ENCODE results near the gene SLC3A2. TPM values are rescaled to one million over a fixed set of nuclear protein-coding genes. Genes with fewer than 3 reads are reported as not detected.

SLC3A2 gene
- total RNA-seq, 1 experiment from 2014 or later, result 334 TPM

DNA sequence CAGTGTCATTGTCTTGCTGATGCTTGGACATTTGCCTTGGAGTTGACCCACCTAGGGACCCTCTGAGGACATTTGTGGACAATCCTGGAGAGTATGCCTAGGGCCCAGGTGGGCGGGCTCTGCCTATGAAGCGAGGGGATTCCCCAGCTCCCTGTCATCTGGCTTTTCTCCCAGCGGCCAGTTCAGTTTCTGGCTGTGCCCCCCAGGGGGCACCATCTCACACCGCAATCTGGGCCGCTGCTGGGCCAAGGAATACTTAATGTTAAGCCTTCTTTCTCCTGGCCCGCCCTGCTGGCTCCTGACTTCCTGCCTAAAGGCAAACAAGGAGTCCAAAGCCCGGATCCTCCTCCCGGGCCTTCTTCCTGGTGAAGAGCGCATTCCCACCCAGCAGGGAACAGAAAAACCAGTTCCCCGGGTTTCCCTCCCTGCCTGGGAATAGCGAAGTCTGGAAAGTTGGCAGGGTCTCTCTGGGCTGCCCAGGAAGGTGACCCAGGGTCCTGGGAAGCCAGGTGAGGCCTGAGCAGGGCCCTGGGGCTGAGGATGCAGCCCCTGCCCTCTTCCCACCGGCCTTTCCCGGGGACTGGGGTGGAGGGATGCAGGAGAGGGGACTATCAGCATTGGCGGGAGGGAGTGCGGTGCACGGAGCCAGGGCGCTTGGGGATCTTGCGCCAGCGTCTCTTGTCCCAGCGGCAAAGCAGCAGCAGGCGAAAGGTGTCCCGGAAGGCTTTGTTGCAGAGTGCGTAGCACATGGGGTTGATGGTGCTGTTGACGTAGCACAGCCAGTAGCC, 28.6 kb downstream of the SLC3A2 start (continued):
- TF ChIP-seq AR (CRISPR knock-in tag; IDR thresholded peaks at IDR 0.05), result no peak; the same call in 1 of the 2 replicates
- TF ChIP-seq, protein P1, sequence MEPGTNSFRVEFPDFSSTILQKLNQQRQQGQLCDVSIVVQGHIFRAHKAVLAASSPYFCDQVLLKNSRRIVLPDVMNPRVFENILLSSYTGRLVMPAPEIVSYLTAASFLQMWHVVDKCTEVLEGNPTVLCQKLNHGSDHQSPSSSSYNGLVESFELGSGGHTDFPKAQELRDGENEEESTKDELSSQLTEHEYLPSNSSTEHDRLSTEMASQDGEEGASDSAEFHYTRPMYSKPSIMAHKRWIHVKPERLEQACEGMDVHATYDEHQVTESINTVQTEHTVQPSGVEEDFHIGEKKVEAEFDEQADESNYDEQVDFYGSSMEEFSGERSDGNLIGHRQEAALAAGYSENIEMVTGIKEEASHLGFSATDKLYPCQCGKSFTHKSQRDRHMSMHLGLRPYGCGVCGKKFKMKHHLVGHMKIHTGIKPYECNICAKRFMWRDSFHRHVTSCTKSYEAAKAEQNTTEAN (CRISPR knock-in tag; IDR thresholded peaks at IDR 0.05), result no peak
- TF ChIP-seq ZNF232 (CRISPR knock-in tag; IDR thresholded peaks at IDR 0.05), result peak; percentile 51; the same call in 1 of the 2 replicates
- 0 out of 2 replicates have a peak, but pooled peaks have one; percentile 16 for TF ChIP-seq USF2 (CRISPR knock-in tag; IDR thresholded peaks at IDR 0.05)
- TF ChIP-seq ZNF138 (CRISPR knock-in tag; conservative IDR thresholded peaks at IDR 0.05), result no peak
- TF ChIP-seq FOXK1 (CRISPR knock-in tag; IDR thresholded peaks at IDR 0.05), result 0 out of 2 replicates have a peak, but pooled peaks have one; percentile 69
- TF ChIP-seq SMAD3 (CRISPR knock-in tag; IDR thresholded peaks at IDR 0.05; ENCODE audit: borderline replicate concordance), result peak; percentile 46; the same call in 1 of the 2 replicates
- TF ChIP-seq FOXP4 (CRISPR knock-in tag; IDR thresholded peaks at IDR 0.05), result no peak
- TF ChIP-seq ATF1 (CRISPR knock-in tag; IDR thresholded peaks at IDR 0.05), result no peak
- peak; percentile 78 for TF ChIP-seq ZNF121 (CRISPR knock-in tag; IDR thresholded peaks at IDR 0.05)
- TF ChIP-seq PRDM15 (CRISPR knock-in tag; IDR thresholded peaks at IDR 0.05), result peak; percentile 82
- no peak for TF ChIP-seq ZNF423 (CRISPR knock-in tag; IDR thresholded peaks at IDR 0.05)

DNA sequence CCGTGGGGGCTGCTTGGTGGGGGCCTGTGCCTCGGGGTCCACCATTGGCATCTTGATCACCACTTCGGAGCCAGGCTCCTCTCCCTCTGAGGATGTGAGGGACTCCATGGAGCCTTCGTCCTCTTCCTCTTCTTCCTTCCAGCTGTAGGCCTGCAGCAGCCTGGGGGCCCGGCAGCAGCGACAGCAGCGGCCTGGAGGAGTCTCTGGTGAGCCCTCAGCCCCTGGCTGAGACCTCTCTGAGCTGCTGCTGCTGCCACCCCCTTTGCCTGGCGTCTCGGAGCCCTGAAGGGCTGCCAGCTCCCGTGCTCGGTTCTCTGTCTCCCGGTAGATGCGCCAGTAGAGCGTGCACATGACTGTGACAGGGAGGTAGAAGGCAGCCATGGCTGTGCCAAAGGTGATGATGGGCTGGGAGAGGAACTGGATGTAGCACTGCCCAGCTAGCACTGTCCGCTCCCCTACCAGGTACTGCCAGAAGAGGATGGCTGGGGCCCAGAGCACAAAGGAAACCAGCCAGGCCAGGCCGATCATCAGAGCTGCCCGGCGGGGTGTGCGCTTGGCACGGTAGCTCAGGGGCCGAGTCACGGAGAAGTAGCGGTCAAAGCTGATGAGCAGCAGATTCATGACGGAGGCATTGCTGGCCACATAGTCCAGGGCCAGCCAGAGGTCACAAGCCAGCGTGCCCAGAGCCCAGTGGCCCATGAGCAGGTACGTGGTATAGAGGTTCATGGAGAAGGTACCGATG, 29.6 kb downstream of the SLC3A2 start:
- peaks cover 13% of the 10 kb centered on the region for H3K27me3 Mint-ChIP-seq (ENCODE audit: low read depth)
- 0 out of 2 replicates have a peak, but pooled peaks cover 3% of the 10 kb centered on the region for H3K36me3 Mint-ChIP-seq
- peaks cover 27% of the 10 kb centered on the region for H3K4me1 Mint-ChIP-seq
- no peak overlapping the region for H3K27ac Mint-ChIP-seq
- no peak overlapping the region for H3K4me3 Mint-ChIP-seq
- ChIA-PET CTCF (interaction anchor here (1.1 to 11.0 kb wide), 6 partner anchors 13 to 125 kb away, joined by 3 to 535 read pairs (median 140); partner anchors contain the start of gene CHRM1), POLR2A (interaction anchor here (0.8 kb wide), 1 partner anchor 69 kb away, joined by 3 read pairs; no protein-coding TSS in a partner anchor)
- H3K9me3 Mint-ChIP-seq, result peaks cover 8% of the 10 kb centered on the region
- ATAC-seq (no peak), DNase-seq (ENCODE audit: low spot score) (no peak)
- TF ChIP-seq ZNF671 (CRISPR knock-in tag; IDR thresholded peaks at IDR 0.05) (no peak), PREB (CRISPR knock-in tag; IDR thresholded peaks at IDR 0.05; ENCODE audit: borderline replicate concordance) (no peak), USF1 (CRISPR knock-in tag; IDR thresholded peaks at IDR 0.05) (no peak), PRRX2 (CRISPR knock-in tag; IDR thresholded peaks at IDR 0.05) (no peak)
- TF ChIP-seq, protein P1 (CRISPR knock-in tag; IDR thresholded peaks at IDR 0.05), result no peak
